GM23338 (cell line): Measurements from ENCODE around the gene PACSIN1. TPM values are rescaled to one million over a fixed set of nuclear protein-coding genes. Genes with fewer than 3 reads are reported as not detected.

ENCODE experiments used
- ATAC-seq: fragments of 200-7000 bp; cut with Tn5 transposase; 3 replicates; pipeline ENCODE4 v1.9.1; 2020
- DNase-seq: peaks from one replicate; pipeline ENCODE4 v3.0.0-alpha.2; 2015; ENCODE audit warnings: low spot score
- H2AFZ ChIP-seq: fragments of 200-600 bp; sonication (generic); 2 replicates; pipeline ENCODE4 v1.8.0; 2016; ENCODE audit warnings: antibody characterized with exemption, mild to moderate bottlenecking, moderate library complexity
- H3F3A ChIP-seq: fragments of 200-600 bp; sonication (generic); replicated peaks from 2 replicates; pipeline ENCODE4 v1.8.0; 2017; ENCODE audit warnings: antibody characterized with exemption, mixed run types, low read depth
- H3K27ac ChIP-seq: fragments of 200-600 bp; sonication (generic); 2 replicates; pipeline ENCODE4 v1.6.1; 2016; ENCODE audit warnings: low read depth
- H3K27me3 ChIP-seq: fragments of 200-600 bp; sonication (generic); 2 replicates; pipeline ENCODE4 v1.8.0; 2016; ENCODE audit warnings: mild to moderate bottlenecking, mixed run types, moderate library complexity; ENCODE audit not compliant: insufficient read depth
- H3K36me3 ChIP-seq: fragments of 200-600 bp; sonication (generic); 2 replicates; pipeline ENCODE4 v1.8.0; 2016; ENCODE audit warnings: mild to moderate bottlenecking; ENCODE audit not compliant: insufficient read depth
- H3K4me1 ChIP-seq: fragments of 200-600 bp; sonication (generic); 2 replicates; pipeline ENCODE4 v1.8.0; 2016; ENCODE audit warnings: mild to moderate bottlenecking, moderate library complexity; ENCODE audit not compliant: insufficient read depth
- H3K4me2 ChIP-seq: fragments of 200-600 bp; sonication (generic); 2 replicates; pipeline ENCODE4 v1.7.1; 2017; ENCODE audit warnings: mixed run types
- H3K4me3 ChIP-seq: fragments of 200-600 bp; sonication (generic); 2 replicates; pipeline ENCODE4 v1.6.1; 2016; ENCODE audit warnings: mixed run types
- H3K79me2 ChIP-seq: fragments of 200-600 bp; sonication (generic); replicated peaks from 2 replicates; pipeline ENCODE4 v1.8.0; 2017; ENCODE audit warnings: mild to moderate bottlenecking; ENCODE audit not compliant: insufficient read depth
- H3K9me2 ChIP-seq: fragments of 200-600 bp; sonication (generic); 2 replicates; pipeline ENCODE4 v1.8.0; 2017; ENCODE audit not compliant: insufficient read depth
- H4K20me1 ChIP-seq: fragments of 200-600 bp; sonication (generic); replicated peaks from 2 replicates; pipeline ENCODE4 v1.8.0; 2017; ENCODE audit warnings: mild to moderate bottlenecking; ENCODE audit not compliant: insufficient read depth
- H3K27ac Mint-ChIP-seq: 2 replicates; pipeline ENCODE4 v1.8.0; 2020; ENCODE audit warnings: inconsistent platforms, mild to moderate bottlenecking, moderate library complexity, mixed read lengths
- H3K27me3 Mint-ChIP-seq: 3 replicates; pipeline ENCODE4 v1.8.0; 2022; ENCODE audit warnings: low read depth, mild to moderate bottlenecking, moderate library complexity, mixed read lengths, inconsistent platforms; ENCODE audit not compliant: insufficient read depth, poor library complexity
- H3K36me3 Mint-ChIP-seq: 3 replicates; pipeline ENCODE4 v1.8.0; 2021; ENCODE audit warnings: low read depth, mild to moderate bottlenecking, inconsistent platforms, moderate library complexity, mixed read lengths
- H3K4me1 Mint-ChIP-seq: 3 replicates; pipeline ENCODE4 v1.8.0; 2020; ENCODE audit warnings: mild to moderate bottlenecking, inconsistent platforms, mixed read lengths
- H3K4me3 Mint-ChIP-seq: 3 replicates; pipeline ENCODE4 v1.8.0; 2021; ENCODE audit warnings: moderate library complexity, mild to moderate bottlenecking, inconsistent platforms, mixed read lengths
- H3K9me3 Mint-ChIP-seq: 3 replicates; pipeline ENCODE4 v1.8.0; 2020; ENCODE audit warnings: moderate library complexity, mild to moderate bottlenecking, inconsistent platforms, mixed read lengths
- EZH2 ChIP-seq: fragments of 200-600 bp; sonication (generic); IDR thresholded peaks from one replicate; pipeline ENCODE4 v1.8.0; 2017; ENCODE audit warnings: antibody characterized with exemption, mild to moderate bottlenecking, low read depth; ENCODE audit not compliant: unreplicated experiment
- EZH2phosphoT487 ChIP-seq: fragments of 200-600 bp; sonication (generic); IDR thresholded peaks from one replicate; pipeline ENCODE4 v1.8.1; 2018; ENCODE audit warnings: antibody characterized with exemption; ENCODE audit not compliant: unreplicated experiment
- JUNB ChIP-seq: IDR thresholded peaks from one replicate; pipeline ENCODE4 v1.6.1; 2016; ENCODE audit warnings: antibody characterized with exemption; ENCODE audit not compliant: unreplicated experiment
- NANOG ChIP-seq: IDR thresholded peaks from 2 replicates; pipeline ENCODE4 v1.6.1; 2016; ENCODE audit warnings: antibody characterized with exemption, borderline replicate concordance
- POLR2AphosphoS5 ChIP-seq: IDR thresholded peaks from 2 replicates; pipeline ENCODE4 v1.6.1; 2016; ENCODE audit warnings: antibody characterized with exemption, low read depth
- STAT1 ChIP-seq: IDR thresholded peaks from one replicate; pipeline ENCODE4 v1.6.1; 2016; ENCODE audit warnings: antibody characterized with exemption; ENCODE audit not compliant: unreplicated experiment
- ZNF114 ChIP-seq: fragments of 250-450 bp; sonication (Bioruptor Pico); IDR thresholded peaks from 2 replicates; pipeline ENCODE4 v1.5.0; 2020; ENCODE audit warnings: mild to moderate bottlenecking, moderate library complexity
- ZNF331 ChIP-seq: fragments of 250-450 bp; sonication (Bioruptor Pico); IDR thresholded peaks from 2 replicates; pipeline ENCODE4 v1.5.0; 2020; ENCODE audit warnings: low read depth, mild to moderate bottlenecking, moderate library complexity
- ZNF462 ChIP-seq: fragments of 250-450 bp; sonication (Bioruptor Pico); IDR thresholded peaks from 2 replicates; pipeline ENCODE4 v1.5.0; 2020; ENCODE audit warnings: mild to moderate bottlenecking, moderate library complexity
- polyA plus RNA-seq: library from polyadenylated mRNA; unstranded; fragments of >200 nt; fragmentation: Nextera tagmentation; extraction: Ambion mirVana; gene quantifications from 2 replicates; pipeline ENCODE4 v1.2.1, GENCODE V29; 2016
- total RNA-seq: library from RNA; depleted of rRNA; stranded (reverse); fragments of >200 nt; shearing (Covaris generic); gene quantifications from 2 replicates; pipeline ENCODE4 v1.2.3, GENCODE V29; 2014

The PACSIN1 gene
- total and polyA plus RNA-seq, 2 experiments from 2014 or later = 5.2 to 8.7 TPM

- TF ChIP-seq ZNF462 (CRISPR knock-in tag) = no peak
- no peak for TF ChIP-seq ZNF114 (CRISPR knock-in tag)
Measured at GRCh38 chr6:34555007-34555322, 89.1 kb downstream of the PACSIN1 start (continued).

- no peak for ATAC-seq
- no peaks in the 10 kb centered on the region for H3K27me3 ChIP-seq
- no peak overlapping the region for H3K4me3 Mint-ChIP-seq
- H3K4me1 ChIP-seq = peaks cover 3% of the 10 kb centered on the region
- H3K4me2 ChIP-seq = no peak overlapping the region
- H4K20me1 ChIP-seq = no peaks in the 10 kb centered on the region
- H2AFZ ChIP-seq = no peak overlapping the region
- peaks cover 19% of the 10 kb centered on the region for H3K4me1 Mint-ChIP-seq
- H3K4me3 ChIP-seq = no peak overlapping the region
- H3K9me2 ChIP-seq = no peaks in the 10 kb centered on the region
- H3K79me2 ChIP-seq = no peaks in the 10 kb centered on the region
- H3K9me3 Mint-ChIP-seq = no peaks in the 10 kb centered on the region; the same call in 2 of the 3 replicates
- H3K27me3 Mint-ChIP-seq = peaks cover 10% of the 10 kb centered on the region
- H3K36me3 ChIP-seq = no peaks in the 10 kb centered on the region
- H3K27ac ChIP-seq = no peak overlapping the region
- H3F3A ChIP-seq = no peaks in the 10 kb centered on the region
- no peak overlapping the region for H3K27ac Mint-ChIP-seq
- H3K36me3 Mint-ChIP-seq = no peaks in the 10 kb centered on the region
- DNase-seq = no peak
- no peak for TF ChIP-seq ZNF331 (CRISPR knock-in tag)
- no peak for TF ChIP-seq STAT1
- TF ChIP-seq NANOG = no peak
- no peak for TF ChIP-seq ZNF462 (CRISPR knock-in tag)
- no peak for TF ChIP-seq EZH2
- no peak for TF ChIP-seq POLR2AphosphoS5
- no peak for TF ChIP-seq JUNB
- TF ChIP-seq EZH2phosphoT487 = no peak
Measured at GRCh38 chr6:34555328-34555727, 89.5 kb downstream of the PACSIN1 start.
